CD14-positive monocyte (primary cell): Measurements from ENCODE around the gene TSPAN15. TPM values are rescaled to one million over a fixed set of nuclear protein-coding genes. Genes with fewer than 3 reads are reported as not detected.

Experiments
- DNase-seq, 3 donors: peaks; one replicate each; pipeline ENCODE4 v3.0.0-alpha.2; 2011 to 2022
- H2AFZ ChIP-seq: 2 replicates; pipeline ENCODE4 v1.6.0; 2012; ENCODE audit warnings: mild to moderate bottlenecking, low read depth, low read length, inconsistent platforms; ENCODE audit not compliant: insufficient read depth, poor library complexity, severe bottlenecking
- H3K27ac ChIP-seq, 2 donors: 1 replicate in 1 of 2; 2 replicates in 1 of 2; pipeline ENCODE4 v1.5.1; 2012 to 2013; ENCODE audit warnings: low read length in 2 of 2, control low read depth in 1 of 2, inconsistent platforms in 1 of 2, low read depth in 1 of 2, mild to moderate bottlenecking in 1 of 2
- H3K27me3 ChIP-seq, 2 donors: one replicate each; pipeline versions ENCODE4 v1.6.0 to v1.6.1; 2011 to 2013; ENCODE audit warnings: low read length in 2 of 2; ENCODE audit not compliant: control insufficient read depth in 2 of 2, insufficient read depth in 2 of 2
- H3K36me3 ChIP-seq, 2 donors: replicated peaks in 1 of 2; 1 replicate in 1 of 2; 2 replicates in 1 of 2; pipeline versions ENCODE4 v1.5.1 to v1.6.1; 2012 to 2013; ENCODE audit warnings: low read length in 2 of 2, control low read depth in 1 of 2, inconsistent platforms in 1 of 2, mild to moderate bottlenecking in 1 of 2; ENCODE audit not compliant: insufficient read depth in 2 of 2, control insufficient read depth in 1 of 2
- H3K4me1 ChIP-seq, 2 donors: 1 replicate in 1 of 2; 2 replicates in 1 of 2; pipeline versions ENCODE4 v1.5.1 to v1.6.1; 2012 to 2013; ENCODE audit warnings: low read length in 2 of 2, control low read depth in 1 of 2, inconsistent platforms in 1 of 2, mild to moderate bottlenecking in 1 of 2, moderate library complexity in 1 of 2; ENCODE audit not compliant: insufficient read depth in 2 of 2, control insufficient read depth in 1 of 2
- H3K4me2 ChIP-seq: replicated peaks from 2 replicates; pipeline ENCODE3; 2012; ENCODE audit warnings: low read length, moderate library complexity, mild to moderate bottlenecking; ENCODE audit not compliant: poor library complexity, severe bottlenecking; ENCODE audit errors: extremely low read depth
- H3K4me3 ChIP-seq, 3 experiments: fragments of 200-600 bp in 1 of 3; sonication (generic) in 1 of 3; replicated peaks in 1 of 3; 1 replicate in 2 of 3; 2 replicates in 1 of 3; pipeline ENCODE4 v1.5.1; 2011 to 2013; ENCODE audit warnings: low read length in 3 of 3, mild to moderate bottlenecking in 3 of 3, control low read depth in 2 of 3, low read depth in 2 of 3, inconsistent platforms in 1 of 3, moderate library complexity in 1 of 3
- H3K79me2 ChIP-seq: 2 replicates; pipeline ENCODE4 v1.6.0; 2012; ENCODE audit warnings: mild to moderate bottlenecking, control low read depth, inconsistent platforms, low read length, moderate library complexity; ENCODE audit not compliant: insufficient read depth
- H3K9ac ChIP-seq: 2 replicates; pipeline ENCODE4 v1.6.0; 2017; ENCODE audit warnings: low read length, mild to moderate bottlenecking; ENCODE audit not compliant: insufficient read depth, poor library complexity, severe bottlenecking
- H3K9me3 ChIP-seq, 2 donors: replicated peaks in 1 of 2; 1 replicate in 1 of 2; 2 replicates in 1 of 2; pipeline versions ENCODE4 v1.5.1 to v1.6.1; 2012 to 2013; ENCODE audit warnings: low read length in 2 of 2, control low read depth in 1 of 2; ENCODE audit not compliant: control insufficient read depth in 1 of 2, insufficient read depth in 1 of 2
- H4K20me1 ChIP-seq: 2 replicates; pipeline ENCODE4 v1.6.0; 2012; ENCODE audit warnings: mild to moderate bottlenecking, low read length, control low read depth, moderate library complexity; ENCODE audit not compliant: insufficient read depth
- H3K27ac Mint-ChIP-seq, 7 donors: one replicate each; pipeline ENCODE4 v1.8.0; 2020; ENCODE audit warnings: mild to moderate bottlenecking in 7 of 7, mixed read lengths in 7 of 7, moderate library complexity in 6 of 7, inconsistent platforms in 2 of 7
- H3K27me3 Mint-ChIP-seq, 3 donors: one replicate each; pipeline ENCODE4 v1.8.0; 2021 to 2022; ENCODE audit warnings: low read depth in 3 of 3, mild to moderate bottlenecking in 3 of 3, mixed read lengths in 3 of 3, moderate library complexity in 3 of 3, inconsistent platforms in 1 of 3
- H3K36me3 Mint-ChIP-seq, 2 donors: one replicate each; pipeline ENCODE4 v1.8.0; 2020; ENCODE audit warnings: mixed read lengths in 2 of 2, inconsistent platforms in 1 of 2, mild to moderate bottlenecking in 1 of 2
- H3K4me1 Mint-ChIP-seq: one replicate; pipeline ENCODE4 v1.8.0; 2020; ENCODE audit warnings: mild to moderate bottlenecking, mixed read lengths
- H3K4me3 Mint-ChIP-seq, 2 donors: one replicate each; pipeline ENCODE4 v1.8.0; 2020; ENCODE audit warnings: mild to moderate bottlenecking in 2 of 2, mixed read lengths in 2 of 2, moderate library complexity in 1 of 2
- H3K9me3 Mint-ChIP-seq, 7 donors: one replicate each; pipeline ENCODE4 v1.8.0; 2020 to 2022; ENCODE audit warnings: mixed read lengths in 7 of 7, mild to moderate bottlenecking in 6 of 7, moderate library complexity in 6 of 7, inconsistent platforms in 2 of 7
- WGBS: methylation state at CpG from one replicate; pipeline ENCODE4 v1.1.5; 2013; ENCODE audit warnings: missing lambda C conversion rate; ENCODE audit not compliant: insufficient coverage; 5-methylcytosine and 5-hydroxymethylcytosine counted together
- intact Hi-C, 2 donors: fragments of 100-400 bp; cut with micrococcal nuclease; formaldehyde crosslinking; loops; one replicate each; pipeline versions ENCODE4 v1.15.0 to v1.15.1; 2023
- polyA plus RNA-seq, 3 donors: library from polyadenylated mRNA; depleted of rRNA in 1 of 3; unstranded in 2 of 3; stranded (reverse) in 1 of 3; fragments of 300-500 nt in 2 of 3; fragments of >200 nt in 1 of 3; fragmentation: Illumina TruSeq in 2 of 3; gene quantifications; 1 replicate in 2 of 3; 2 replicates in 1 of 3; pipeline ENCODE4 v1.2.3, GENCODE V29; 2012 to 2021
- TF ChIP-seq, protein P1 (sequence below): fragments of 200-600 bp; IDR thresholded peaks from one replicate; pipeline ENCODE4 v1.8.0; 2022; ENCODE audit warnings: antibody characterized with exemption, mild to moderate bottlenecking

The TSPAN15 gene
- polyA plus RNA-seq, 3 donors = 0.22 to 0.39 TPM; not detected in 1

DNA sequence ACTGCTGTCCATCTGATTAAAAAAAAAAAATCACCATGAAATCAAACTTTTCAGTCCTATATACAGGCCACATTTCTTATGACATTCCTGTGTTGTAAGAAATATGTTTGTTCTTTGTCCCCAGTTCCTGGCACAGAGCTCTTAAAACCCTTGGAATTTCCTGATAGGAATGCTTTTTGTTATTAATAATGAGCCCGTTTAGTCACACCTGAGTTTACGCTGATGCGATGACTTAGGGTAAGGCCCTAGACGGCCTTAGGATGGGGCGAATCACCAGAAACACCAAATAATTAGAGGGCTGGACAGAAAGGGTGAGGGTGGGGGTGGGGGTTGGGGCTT lies 17.5 kb downstream of the TSPAN15 start:
- Mint-ChIP-seq H3K27me3 (peaks cover 2 to 8% (median 5%) of the 10 kb centered on the region in 3 donors), H3K9me3 (no peaks in the 10 kb centered on the region), H3K36me3 (no peaks in the 10 kb centered on the region), H3K27ac (no peak overlapping the region), H3K4me3 (no peak overlapping the region), H3K4me1 (peaks cover 10% of the 10 kb centered on the region)
- Histone ChIP-seq H3K27me3 (no peaks in the 10 kb centered on the region), H2AFZ (no peak overlapping the region), H3K4me3 (no peak overlapping the region), H3K9me3 (no peaks in the 10 kb centered on the region), H3K36me3 (no peaks in the 10 kb centered on the region), H3K27ac (no peak overlapping the region), H3K4me2 (no peak overlapping the region), H3K79me2 (no peaks in the 10 kb centered on the region), H3K4me1 (no peaks in the 10 kb centered on the region), H3K9ac (no peak overlapping the region), H4K20me1 (no peaks in the 10 kb centered on the region)
- WGBS = 100% methylated on average over 2 of the region's 5 CpGs
- intact Hi-C loops = no loop called here
- TF ChIP-seq, protein P1, sequence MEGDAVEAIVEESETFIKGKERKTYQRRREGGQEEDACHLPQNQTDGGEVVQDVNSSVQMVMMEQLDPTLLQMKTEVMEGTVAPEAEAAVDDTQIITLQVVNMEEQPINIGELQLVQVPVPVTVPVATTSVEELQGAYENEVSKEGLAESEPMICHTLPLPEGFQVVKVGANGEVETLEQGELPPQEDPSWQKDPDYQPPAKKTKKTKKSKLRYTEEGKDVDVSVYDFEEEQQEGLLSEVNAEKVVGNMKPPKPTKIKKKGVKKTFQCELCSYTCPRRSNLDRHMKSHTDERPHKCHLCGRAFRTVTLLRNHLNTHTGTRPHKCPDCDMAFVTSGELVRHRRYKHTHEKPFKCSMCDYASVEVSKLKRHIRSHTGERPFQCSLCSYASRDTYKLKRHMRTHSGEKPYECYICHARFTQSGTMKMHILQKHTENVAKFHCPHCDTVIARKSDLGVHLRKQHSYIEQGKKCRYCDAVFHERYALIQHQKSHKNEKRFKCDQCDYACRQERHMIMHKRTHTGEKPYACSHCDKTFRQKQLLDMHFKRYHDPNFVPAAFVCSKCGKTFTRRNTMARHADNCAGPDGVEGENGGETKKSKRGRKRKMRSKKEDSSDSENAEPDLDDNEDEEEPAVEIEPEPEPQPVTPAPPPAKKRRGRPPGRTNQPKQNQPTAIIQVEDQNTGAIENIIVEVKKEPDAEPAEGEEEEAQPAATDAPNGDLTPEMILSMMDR = no peak
- no peak for DNase-seq

DNA sequence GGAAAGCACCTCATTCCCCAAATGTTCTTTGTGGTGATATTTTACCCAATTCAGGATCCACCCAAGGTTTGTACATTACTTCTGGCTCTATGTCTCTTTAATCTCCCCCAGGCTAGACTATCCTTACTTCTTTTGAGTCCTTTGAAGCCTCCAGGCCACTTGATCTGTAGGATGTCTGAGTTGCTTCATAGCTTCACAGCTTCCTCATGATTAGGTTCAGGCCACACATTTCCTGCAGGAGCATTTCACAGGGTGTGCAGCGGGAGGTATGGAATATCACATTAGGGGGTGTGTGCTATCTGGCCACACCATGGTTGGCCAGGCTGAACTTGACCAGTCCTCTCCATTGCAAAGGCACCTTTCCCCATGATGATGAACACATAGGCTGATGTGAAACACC lies 18.7 kb downstream of the TSPAN15 start:
- Mint-ChIP-seq H3K4me1 (peaks cover 8% of the 10 kb centered on the region), H3K9me3 (no peaks in the 10 kb centered on the region), H3K36me3 (no peaks in the 10 kb centered on the region), H3K27ac (peak overlapping the region in 1 of 7 donors; percentile 23), H3K4me3 (no peak overlapping the region), H3K27me3 (peaks cover 2 to 9% (median 6%) of the 10 kb centered on the region in 3 donors)
- Histone ChIP-seq H3K79me2 (no peaks in the 10 kb centered on the region), H3K27ac (no peak overlapping the region), H3K4me1 (no peaks in the 10 kb centered on the region), H3K9ac (no peak overlapping the region), H3K4me2 (no peak overlapping the region), H4K20me1 (no peaks in the 10 kb centered on the region), H3K27me3 (no peaks in the 10 kb centered on the region), H3K9me3 (no peaks in the 10 kb centered on the region), H3K36me3 (no peaks in the 10 kb centered on the region), H2AFZ (no peak overlapping the region), H3K4me3 (no peak overlapping the region)
- no peak for DNase-seq
- WGBS = no CpG with 5 or more reads among the region's 1 CpG
- intact Hi-C loops = no loop called here
- TF ChIP-seq, protein P1 = no peak
